GM21723 (cell line): ENCODE results near the gene MED25.

Source experiments
- ATAC-seq: cut with Tn5 transposase; IDR thresholded peaks from one replicate; pipeline ENCODE4 v1.9.1; 2021; ENCODE audit warnings: mild to moderate bottlenecking, moderate library complexity; ENCODE audit not compliant: unreplicated experiment

The MED25 gene

GRCh38 chr19:49798574-49798973 is 19.5 kb upstream of the MED25 start:
- no peak for ATAC-seq

GRCh38 chr19:49799271-49799797 is 18.8 kb upstream of the MED25 start:
- ATAC-seq: no peak

DNA sequence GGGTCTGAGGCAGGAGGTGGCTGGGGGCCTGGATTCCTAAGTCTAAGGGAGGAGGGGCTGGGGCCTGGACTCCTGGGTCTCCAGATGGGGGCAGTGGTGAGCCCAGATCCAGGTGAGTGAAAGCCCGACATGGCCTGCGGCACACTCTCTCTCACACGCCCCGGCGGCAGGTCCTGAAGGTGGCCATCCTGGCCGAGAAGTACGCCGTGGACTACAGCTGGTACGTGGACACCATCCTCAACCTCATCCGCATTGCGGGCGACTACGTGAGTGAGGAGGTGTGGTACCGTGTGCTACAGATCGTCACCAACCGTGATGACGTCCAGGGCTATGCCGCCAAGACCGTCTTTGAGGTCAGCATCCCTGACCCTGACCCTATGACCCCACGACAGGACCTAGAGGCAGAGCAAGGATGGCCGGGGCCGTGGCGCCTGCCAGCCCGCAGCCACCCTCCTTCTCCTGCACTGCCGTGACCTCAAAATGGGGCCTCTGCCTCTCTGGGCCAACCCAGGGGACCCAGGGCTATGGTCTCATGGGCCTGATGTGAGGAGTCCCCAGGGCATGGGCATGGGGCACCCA is 18.2 kb upstream of the MED25 start:
- no peak for ATAC-seq

- ATAC-seq: no peak
These were observed 17.3 kb upstream of the MED25 start for GRCh38 chr19:49800771-49801170.

GRCh38 chr19:49801401-49801888 is 16.6 kb upstream of the MED25 start:
- ATAC-seq: no peak

- ATAC-seq: no peak
These were observed 16.0 kb upstream of the MED25 start for GRCh38 chr19:49801966-49802661.

DNA sequence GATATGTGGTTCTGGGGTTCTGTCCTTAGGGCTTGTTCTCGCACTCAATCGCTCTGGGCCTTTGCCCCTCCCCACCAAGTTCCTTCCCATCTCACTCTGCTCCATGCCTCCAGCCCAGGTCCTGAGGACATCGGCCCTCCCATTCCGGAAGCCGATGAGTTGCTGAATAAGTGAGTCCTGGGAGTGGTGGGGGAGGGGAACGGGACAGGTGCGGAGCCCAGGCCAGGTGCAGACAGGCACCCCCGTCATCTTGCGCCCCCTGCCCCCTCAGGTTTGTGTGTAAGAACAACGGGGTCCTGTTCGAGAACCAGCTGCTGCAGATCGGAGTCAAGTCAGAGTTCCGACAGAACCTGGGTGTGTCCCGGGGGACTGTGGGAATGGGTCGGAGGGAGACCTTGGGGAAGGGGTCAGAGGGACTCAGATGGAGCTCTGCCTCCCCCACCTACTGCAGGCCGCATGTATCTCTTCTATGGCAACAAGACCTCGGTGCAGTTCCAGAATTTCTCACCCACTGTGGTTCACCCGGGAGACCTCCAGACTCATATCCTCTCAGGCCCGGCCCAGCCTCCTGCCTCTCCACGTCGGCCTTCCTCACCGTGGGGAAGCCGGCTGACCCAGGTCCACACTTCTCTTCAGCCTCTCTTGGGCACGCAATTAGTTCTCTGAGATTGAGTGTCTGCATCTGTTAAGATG is 15.1 kb upstream of the MED25 start:
- no peak for ATAC-seq

DNA sequence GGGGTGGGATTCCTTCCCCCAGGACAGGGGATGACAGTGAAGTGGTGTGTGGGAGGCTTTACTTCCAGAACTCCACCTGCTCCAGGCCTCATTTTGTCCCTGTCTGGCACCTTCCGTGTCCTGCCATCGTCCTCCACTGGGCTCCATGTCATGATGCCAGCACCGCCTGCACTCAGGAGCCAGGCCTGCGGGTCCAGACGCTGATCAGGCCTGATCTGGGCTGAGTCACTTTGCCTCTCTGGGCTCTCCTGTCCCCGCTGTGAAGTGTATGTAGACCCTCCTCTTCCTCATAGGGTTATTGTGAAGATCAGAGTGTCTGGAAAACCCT is 14.6 kb upstream of the MED25 start:
- ATAC-seq: no peak

- ATAC-seq: no peak
These were observed 12.1 kb upstream of the MED25 start for GRCh38 chr19:49805822-49806619.

- no peak for ATAC-seq
These were observed 11.5 kb upstream of the MED25 start for GRCh38 chr19:49806620-49806959.

DNA sequence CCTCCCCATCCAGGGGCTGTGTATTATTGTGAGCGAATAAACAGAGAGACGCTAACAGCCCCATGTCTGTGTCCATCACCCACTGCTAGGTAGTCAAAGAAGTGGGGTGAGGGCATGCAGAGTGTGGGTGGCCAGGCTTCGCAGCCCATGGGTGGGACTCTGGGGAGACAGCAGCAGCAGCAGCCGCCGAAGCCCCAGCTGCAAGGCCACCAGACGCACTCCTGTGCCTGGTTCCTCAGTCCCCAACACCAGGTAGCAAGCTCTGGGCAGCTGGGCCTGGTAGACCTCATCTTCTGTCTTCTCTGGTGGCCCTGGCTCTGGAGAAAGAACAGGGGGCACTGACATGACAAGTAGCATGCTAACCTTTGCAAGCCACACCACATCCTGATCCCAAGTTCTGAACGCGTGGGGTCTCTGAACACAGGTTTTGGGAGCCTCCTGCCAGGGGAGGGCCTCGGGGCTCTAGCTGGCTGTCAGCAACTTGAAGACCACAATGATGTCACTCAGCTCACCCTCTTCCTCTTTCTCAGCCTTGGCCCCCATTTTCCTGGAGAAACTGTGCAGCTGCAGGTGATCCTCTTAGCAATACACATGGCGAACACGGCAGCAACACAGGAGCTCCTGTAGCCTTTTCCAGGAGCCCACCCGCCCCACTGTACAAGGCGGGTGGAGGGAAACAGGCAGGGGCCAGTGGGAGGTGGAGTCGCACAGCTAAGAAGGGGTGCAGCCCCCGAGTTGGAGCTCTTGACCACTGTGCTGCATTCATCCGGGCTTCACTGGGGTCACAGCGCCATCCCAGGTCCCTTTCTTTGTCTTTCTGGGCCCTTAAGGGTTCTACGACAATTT is 10.8 kb upstream of the MED25 start:
- no peak for ATAC-seq

DNA sequence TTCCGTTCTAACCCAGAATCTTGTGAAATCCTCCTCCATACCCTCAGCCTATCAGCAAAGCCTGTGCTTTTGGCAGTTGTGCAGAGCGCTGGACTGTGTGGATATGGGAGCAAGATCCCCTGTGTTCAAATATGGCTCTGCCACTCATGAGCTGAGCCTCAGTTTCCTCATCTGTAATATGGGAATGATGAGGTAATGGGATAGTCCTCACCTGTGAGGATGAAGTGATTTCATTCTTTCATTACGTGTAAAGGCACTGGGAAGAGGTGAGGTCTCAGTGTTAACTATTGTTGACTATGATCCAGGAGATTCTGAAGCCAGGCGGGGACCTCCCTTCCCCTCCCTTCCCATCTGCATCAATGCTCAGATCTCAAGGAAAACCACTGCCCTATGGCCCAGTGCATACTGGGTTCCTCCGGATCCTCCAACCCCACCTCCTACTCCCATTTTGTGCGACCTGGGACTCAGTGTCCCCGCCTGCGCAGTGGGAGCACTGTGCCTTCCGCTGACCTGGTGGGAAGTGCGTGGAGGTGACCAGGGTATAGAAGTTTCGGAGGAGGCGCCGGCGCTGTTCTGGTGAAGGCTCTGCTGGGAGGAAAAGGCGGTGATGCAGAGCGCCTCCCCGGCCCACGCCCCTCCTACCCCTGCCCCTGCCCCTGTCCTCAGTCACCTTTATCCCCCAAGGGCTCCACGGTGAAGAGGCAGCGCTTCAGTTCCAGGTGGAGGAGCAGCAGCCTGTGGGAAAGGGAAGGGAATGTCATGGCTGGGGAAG is 10.0 kb upstream of the MED25 start:
- no peak for ATAC-seq

DNA sequence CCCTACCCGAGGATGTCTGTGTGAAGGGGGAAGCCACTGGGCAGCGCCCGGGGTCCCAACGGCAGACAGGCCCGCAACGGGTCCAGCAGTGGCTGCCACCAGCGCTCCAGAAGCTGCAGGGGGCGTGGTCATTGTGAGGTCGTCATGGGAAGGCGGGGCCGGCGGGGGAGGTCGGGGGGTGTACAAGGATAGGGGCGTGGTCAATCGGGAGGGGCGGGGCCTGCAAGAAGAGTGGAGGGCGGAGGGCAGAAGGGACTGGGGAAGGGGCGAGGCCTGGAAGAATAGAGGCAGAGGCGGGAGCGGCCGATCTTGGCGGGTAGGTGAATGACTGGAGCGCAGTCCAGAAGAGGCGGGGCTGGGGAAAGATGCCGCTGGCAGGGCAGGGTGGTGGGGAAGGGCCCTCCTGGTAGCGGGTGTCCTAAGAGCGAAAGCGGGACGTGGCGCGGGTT is 9.4 kb upstream of the MED25 start:
- ATAC-seq: no peak

- no peak for ATAC-seq
These were observed 8.7 kb upstream of the MED25 start for GRCh38 chr19:49809160-49809940.

DNA sequence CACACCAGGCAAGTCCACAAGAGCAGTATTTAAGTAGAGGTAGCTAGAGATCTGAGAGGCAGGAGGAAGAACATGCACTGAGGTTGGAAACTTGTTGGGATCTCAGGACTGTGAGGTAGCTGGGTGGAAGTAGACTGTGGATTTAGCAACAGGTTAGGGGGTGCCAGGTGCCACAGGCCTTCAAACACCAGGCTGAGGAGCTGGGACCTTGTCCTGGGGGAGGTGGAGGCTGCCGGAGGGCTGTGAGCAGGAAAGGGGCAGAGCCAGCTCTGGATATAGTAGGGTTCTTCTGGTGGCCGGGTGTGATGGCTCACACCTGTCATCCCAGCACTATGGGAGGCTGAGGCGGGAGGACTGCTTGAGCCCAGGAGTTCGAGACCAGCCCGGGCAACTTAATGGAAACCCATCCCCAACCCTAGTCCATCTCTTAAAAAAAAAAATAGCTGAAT is 8.1 kb upstream of the MED25 start:
- no peak for ATAC-seq

DNA sequence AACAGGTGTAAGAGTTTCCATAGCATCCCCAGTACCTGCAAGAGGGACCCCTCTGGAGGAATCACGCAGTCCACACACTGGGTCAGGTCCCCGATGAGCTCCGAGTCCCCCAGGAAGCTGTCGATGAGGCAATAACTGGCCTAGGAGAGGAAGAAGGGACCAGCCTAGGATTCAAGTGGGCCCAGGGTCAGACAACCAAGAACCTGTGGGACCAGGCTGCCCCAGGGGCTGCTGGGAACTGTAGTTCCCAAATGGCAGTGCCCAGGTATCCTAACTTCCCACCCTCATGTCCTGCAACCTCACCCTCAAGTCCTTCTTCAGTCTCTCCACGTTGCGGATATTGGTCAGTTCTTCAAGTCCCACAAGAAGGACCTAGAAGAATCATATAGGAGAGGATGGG is 6.8 kb upstream of the MED25 start:
- no peak for ATAC-seq

- no peak for ATAC-seq
These were observed 5.6 kb upstream of the MED25 start for GRCh38 chr19:49812452-49812996.
